Left forelimb (tissue), 1 donor: ENCODE results near the gene SLFN12L.
"Not testable (repeated sequence)": the region's sequence is repeated elsewhere in the genome, so short reads cannot be mapped to it uniquely, and the experiment has no call there.

Experiments
- DNase-seq: peaks from one replicate; pipeline ENCODE4 v3.0.0-alpha.2; 2018; ENCODE audit warnings: low spot score

The SLFN12L gene

GRCh38 chr17:35537601-35538141 is at the start of gene SLFN12L:
TSS of gene SLFN12L (minus strand) at chr17:35537678. CDS start at chr17:35522364, 15,314 bp downstream.
- no peak for DNase-seq

GRCh38 chr17:35586569-35587073 is 49.1 kb upstream of the SLFN12L start:
- no peak for DNase-seq

- no peak for DNase-seq
These were observed 46.6 kb upstream of the SLFN12L start for GRCh38 chr17:35584061-35584460.

- no peak for DNase-seq
These were observed 41.5 kb upstream of the SLFN12L start for GRCh38 chr17:35578929-35579432.

- DNase-seq: peak; percentile 91
These were observed 40.9 kb upstream of the SLFN12L start, which contains the start of gene PEX12 for GRCh38 chr17:35578197-35578928. TSS of gene PEX12 (minus strand) at chr17:35578571. CDS start at chr17:35578021, 550 bp downstream.

- no peak for DNase-seq
These were observed 40.3 kb upstream of the SLFN12L start for GRCh38 chr17:35577830-35578196.

- DNase-seq: no peak
These were observed 38.3 kb upstream of the SLFN12L start for GRCh38 chr17:35575759-35576158.

- no peak for DNase-seq
These were observed 31.9 kb upstream of the SLFN12L start for GRCh38 chr17:35569405-35569804.

- DNase-seq: no peak
These were observed 31.1 kb upstream of the SLFN12L start for GRCh38 chr17:35568561-35568960.

- DNase-seq: no peak
These were observed 29.5 kb upstream of the SLFN12L start for GRCh38 chr17:35566968-35567367.

GRCh38 chr17:35563181-35563580 is 25.7 kb upstream of the SLFN12L start:
- DNase-seq: not testable (repeated sequence)

- no peak for DNase-seq
These were observed 23.2 kb upstream of the SLFN12L start, which contains the start of gene SLFN14 for GRCh38 chr17:35560703-35561102. TSS of gene SLFN14 (minus strand) at chr17:35560819. CDS start at chr17:35558062, 2,757 bp downstream.

GRCh38 chr17:35559495-35560210 is 22.2 kb upstream of the SLFN12L start:
- DNase-seq: no peak

- no peak for DNase-seq
These were observed 19.9 kb upstream of the SLFN12L start for GRCh38 chr17:35557353-35557752.

GRCh38 chr17:35555691-35556090 is 18.2 kb upstream of the SLFN12L start:
- no peak for DNase-seq

GRCh38 chr17:35554668-35555067 is 17.2 kb upstream of the SLFN12L start:
- no peak for DNase-seq

GRCh38 chr17:35553310-35553709 is 15.8 kb upstream of the SLFN12L start:
- no peak for DNase-seq

GRCh38 chr17:35548978-35549377 is 11.5 kb upstream of the SLFN12L start:
- DNase-seq: no peak

GRCh38 chr17:35548208-35548810 is 10.8 kb upstream of the SLFN12L start:
- DNase-seq: no peak

- no peak for DNase-seq
These were observed 9.0 kb upstream of the SLFN12L start for GRCh38 chr17:35546487-35546886.

- no peak for DNase-seq
These were observed 7.7 kb upstream of the SLFN12L start for GRCh38 chr17:35545150-35545549.

GRCh38 chr17:35543856-35544255 is 6.4 kb upstream of the SLFN12L start:
- DNase-seq: no peak
